ENCODE results near the gene TNRC6C.
"Not testable (repeated sequence)": the region's sequence is repeated elsewhere in the genome, so short reads cannot be mapped to it uniquely, and the experiment has no call there.

TNRC6C gene

GRCh38 chr17:78137392-78138203 lies 179.1 kb downstream of the TNRC6C start:
- no peak for DNase-seq (ENCODE audit: low read depth)

- DNase-seq (ENCODE audit: low read depth) = no peak
These were observed 179.9 kb downstream of the TNRC6C start for GRCh38 chr17:78138204-78139060.

GRCh38 chr17:78139861-78140168 lies 181.3 kb downstream of the TNRC6C start:
- not testable (repeated sequence) for DNase-seq (ENCODE audit: low read depth)

- peak; percentile 78 for DNase-seq (ENCODE audit: low read depth)
These were observed 181.9 kb downstream of the TNRC6C start for GRCh38 chr17:78140169-78141051.

- DNase-seq (ENCODE audit: low read depth) = no peak
These were observed 183.1 kb downstream of the TNRC6C start for GRCh38 chr17:78141437-78142118.

- peak; percentile 44 for DNase-seq (ENCODE audit: low read depth)
These were observed 183.8 kb downstream of the TNRC6C start for GRCh38 chr17:78142119-78142861.

- no peak for DNase-seq (ENCODE audit: low read depth)
These were observed 185.0 kb downstream of the TNRC6C start for GRCh38 chr17:78143214-78144146.

GRCh38 chr17:78144147-78144719 lies 185.7 kb downstream of the TNRC6C start:
- peak; percentile 83 for DNase-seq (ENCODE audit: low read depth)

GRCh38 chr17:78144736-78145641 lies 186.5 kb downstream of the TNRC6C start:
- no peak for DNase-seq (ENCODE audit: low read depth)

- no peak for DNase-seq (ENCODE audit: low read depth)
These were observed 188.0 kb downstream of the TNRC6C start for GRCh38 chr17:78146471-78146869.

GRCh38 chr17:78146881-78147280 lies 188.4 kb downstream of the TNRC6C start:
- DNase-seq (ENCODE audit: low read depth) = no peak

- DNase-seq (ENCODE audit: low read depth) = no peak
These were observed 189.0 kb downstream of the TNRC6C start for GRCh38 chr17:78147315-78147998.

GRCh38 chr17:78148286-78149016 lies 189.9 kb downstream of the TNRC6C start:
- no peak for DNase-seq (ENCODE audit: low read depth)

- DNase-seq (ENCODE audit: low read depth) = no peak
These were observed 193.1 kb downstream of the TNRC6C start for GRCh38 chr17:78151514-78152008.

GRCh38 chr17:78154903-78155811 lies 196.7 kb downstream of the TNRC6C start:
- no peak for DNase-seq (ENCODE audit: low read depth)
